SK-N-SH (cell line): Measurements from ENCODE around the gene IAPP. TPM values are rescaled to one million over a fixed set of nuclear protein-coding genes. Genes with fewer than 3 reads are reported as not detected.
"Not testable (repeated sequence)": the region's sequence is repeated elsewhere in the genome, so short reads cannot be mapped to it uniquely, and the experiment has no call there.

ENCODE experiments used
- CTCF ChIA-PET: fragments of 300-600, 350-600 bp; formaldehyde crosslinking; extraction: SDS; loops from one replicate; lab custom pipeline; 2021; lab: Yijun Ruan, JAX
- POLR2A ChIA-PET: fragments of 350-600 bp; sonication (Branson Sonifier 250); formaldehyde crosslinking; extraction: SDS; loops from one replicate; lab custom pipeline; 2020; ENCODE audit warnings: antibody characterized with exemption, inconsistent platforms; lab: Yijun Ruan, JAX
- DNase-seq: peaks from one replicate; pipeline ENCODE4 v3.0.0; 2012
- H2AFZ ChIP-seq: fragments of 200-600 bp; sonication (generic); 2 replicates; pipeline ENCODE4 v1.8.1; 2016; ENCODE audit warnings: antibody characterized with exemption, mild to moderate bottlenecking, low read depth
- H3F3A ChIP-seq: fragments of 200-600 bp; sonication (generic); replicated peaks from 2 replicates; pipeline ENCODE3; 2016; ENCODE audit warnings: antibody characterized with exemption, mild to moderate bottlenecking; ENCODE audit not compliant: insufficient read depth
- H3K27ac ChIP-seq, 2 experiments: fragments of 200-500 bp in 1 of 2; fragments of 200-600 bp in 1 of 2; sonication (Bioruptor generic) in 1 of 2; sonication (generic), shearing (Covaris generic) in 1 of 2; 2 replicates each; pipeline versions ENCODE4 v1.5.1 to v1.6.1; 2014 to 2016; ENCODE audit warnings: low read depth in 2 of 2, inconsistent platforms in 1 of 2, low read length in 1 of 2, mild to moderate bottlenecking in 1 of 2, mixed read lengths in 1 of 2
- H3K27me3 ChIP-seq: fragments of 200-600 bp; sonication (generic), shearing (Covaris generic); 2 replicates; pipeline ENCODE4 v1.6.1; 2016; ENCODE audit warnings: mixed run types; ENCODE audit not compliant: insufficient read depth
- H3K36me3 ChIP-seq, 2 experiments: fragments of 200-500 bp in 1 of 2; fragments of 200-600 bp in 1 of 2; sonication (Bioruptor generic) in 1 of 2; sonication (generic) in 1 of 2; replicated peaks in 1 of 2; 2 replicates each; pipeline versions ENCODE3 to v1.5.1; 2014 to 2016; ENCODE audit warnings: low read length in 1 of 2, mild to moderate bottlenecking in 1 of 2; ENCODE audit not compliant: insufficient read depth in 2 of 2, control insufficient read depth in 1 of 2
- H3K4me1 ChIP-seq, 2 experiments: fragments of 200-500 bp in 1 of 2; fragments of 200-600 bp in 1 of 2; sonication (Bioruptor generic) in 1 of 2; sonication (generic), shearing (Covaris generic) in 1 of 2; 2 replicates each; pipeline versions ENCODE4 v1.5.1 to v1.6.1; 2014 to 2016; ENCODE audit warnings: low read depth in 1 of 2, low read length in 1 of 2, mixed run types in 1 of 2; ENCODE audit not compliant: insufficient read depth in 2 of 2, control insufficient read depth in 1 of 2
- H3K4me2 ChIP-seq: fragments of 200-600 bp; sonication (generic), shearing (Covaris generic); 2 replicates; pipeline ENCODE4 v1.6.1; 2017; ENCODE audit warnings: mixed run types
- H3K4me3 ChIP-seq, 2 experiments: fragments of 200-500 bp in 1 of 2; fragments of 200-600 bp in 1 of 2; sonication (Bioruptor generic) in 1 of 2; sonication (generic), shearing (Covaris generic) in 1 of 2; 2 replicates each; pipeline versions ENCODE4 v1.5.1 to v1.8.1; 2014 to 2016; ENCODE audit warnings: low read depth in 2 of 2, inconsistent platforms in 1 of 2, low read length in 1 of 2, mild to moderate bottlenecking in 1 of 2, mixed read lengths in 1 of 2, moderate library complexity in 1 of 2
- H3K79me2 ChIP-seq: fragments of 200-600 bp; sonication (generic); 2 replicates; pipeline ENCODE4 v1.8.1; 2017; ENCODE audit warnings: mild to moderate bottlenecking; ENCODE audit not compliant: insufficient read depth
- H3K9ac ChIP-seq: fragments of 200-600 bp; sonication (generic); 2 replicates; pipeline ENCODE4 v1.6.1; 2017; ENCODE audit warnings: mixed run types
- H3K9me2 ChIP-seq: fragments of 200-600 bp; sonication (generic); 2 replicates; pipeline ENCODE4 v1.6.1; 2017; ENCODE audit warnings: mixed run types
- H3K9me3 ChIP-seq: fragments of 200-600 bp; sonication (generic); 2 replicates; pipeline ENCODE4 v1.6.1; 2017; ENCODE audit warnings: mixed run types, mild to moderate bottlenecking, moderate library complexity
- H4K20me1 ChIP-seq: fragments of 200-600 bp; sonication (generic); 2 replicates; pipeline ENCODE4 v1.6.1; 2017; ENCODE audit warnings: mild to moderate bottlenecking, mixed run types; ENCODE audit not compliant: insufficient read depth
- CHD2 ChIP-seq: fragments of 150-350 bp; IDR thresholded peaks from 2 replicates; pipeline ENCODE4 v1.6.1; 2018; ENCODE audit warnings: low read length; ENCODE audit not compliant: partially characterized antibody
- CTCF ChIP-seq: fragments of 200-600 bp; sonication (generic); IDR thresholded peaks from 2 replicates; pipeline ENCODE4 v1.6.1; 2017; ENCODE audit warnings: antibody characterized with exemption, mild to moderate bottlenecking, moderate library complexity
- MEF2A ChIP-seq: IDR thresholded peaks from 2 replicates; pipeline ENCODE4 v1.4.0; 2012; ENCODE audit warnings: low read depth, borderline replicate concordance
- RAD21 ChIP-seq: IDR thresholded peaks from 2 replicates; pipeline ENCODE4 v1.6.1; 2012; ENCODE audit warnings: mild to moderate bottlenecking, low read length
- RCOR1 ChIP-seq: fragments of 150-350 bp; IDR thresholded peaks from 2 replicates; pipeline ENCODE4 v1.6.1; 2017; ENCODE audit warnings: antibody characterized with exemption, low read length
- TCF12 ChIP-seq: IDR thresholded peaks from 2 replicates; pipeline ENCODE4 v1.4.0; 2012
- YY1 ChIP-seq: IDR thresholded peaks from 2 replicates; pipeline ENCODE4 v1.4.0; 2012; ENCODE audit warnings: low read depth, mild to moderate bottlenecking
- WGBS: methylation state at CpG from one replicate; pipeline ENCODE4 v1.1.6; 2017; ENCODE audit warnings: low lambda C conversion rate; 5-methylcytosine and 5-hydroxymethylcytosine counted together
- polyA plus RNA-seq, 3 experiments: library from polyadenylated mRNA; depleted of rRNA; stranded (reverse); fragments of >200 nt; gene quantifications; 2 replicates each; pipeline ENCODE4 v1.2.3, GENCODE V29; 2012

The IAPP gene
- polyA plus RNA-seq, 1 of the 3 experiments (the other 2 are of a cell fraction) = not detected

DNA sequence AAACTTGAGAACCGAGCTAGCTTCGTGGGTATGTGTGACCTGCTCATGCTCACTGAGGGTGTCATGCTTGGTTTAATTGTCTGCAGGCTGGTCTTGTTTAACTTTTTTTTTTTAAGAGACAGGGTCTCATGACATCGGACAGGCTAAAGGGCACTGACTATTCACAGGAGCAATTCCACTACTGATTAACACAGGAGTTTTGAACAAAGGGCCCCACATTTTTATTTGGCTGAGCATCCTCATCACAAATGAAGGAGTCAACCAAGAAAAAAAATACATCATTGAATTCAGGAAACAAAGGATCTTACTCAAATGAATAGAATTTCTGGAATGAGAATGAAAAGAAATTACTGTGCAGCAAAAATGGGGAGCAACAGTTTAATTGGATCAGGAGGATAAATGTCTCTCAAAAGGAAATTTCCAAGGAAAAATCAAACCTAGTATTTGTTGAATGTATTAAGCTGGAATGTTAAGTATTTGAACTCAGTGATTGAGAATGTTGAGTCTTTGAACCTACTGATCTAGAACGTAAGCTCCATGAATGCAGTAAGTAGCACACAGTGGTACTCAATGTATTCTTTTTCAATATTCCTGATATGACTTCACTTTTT lies 43.9 kb downstream of the IAPP start:
- H3K4me1 ChIP-seq = no peaks in the 10 kb centered on the region; a peak in 1 of 4 replicates
- peak overlapping the region in 1 of 2 experiments; percentile 13; a peak in 1 of 4 replicates for H3K27ac ChIP-seq
- 29% methylated on average over 4 of the region's 4 CpGs for WGBS
- no peak overlapping the region for H3K4me3 ChIP-seq
- peak overlapping the region; percentile 43; the same call in 1 of the 2 replicates for H3K4me2 ChIP-seq
- no peaks in the 10 kb centered on the region for H4K20me1 ChIP-seq
- ChIA-PET CTCF (no interaction called here), POLR2A (no interaction called here)
- peaks cover 12% of the 10 kb centered on the region for H3F3A ChIP-seq
- H3K9me2 ChIP-seq = no peaks in the 10 kb centered on the region
- no peaks in the 10 kb centered on the region for H3K79me2 ChIP-seq
- no peak overlapping the region for H3K9ac ChIP-seq
- DNase-seq = no peak
- TF ChIP-seq RCOR1 (no peak), TCF12 (no peak), YY1 (no peak), CHD2 (no peak), RAD21 (no peak), CTCF (no peak), MEF2A (no peak)
- no peaks in the 10 kb centered on the region for H3K36me3 ChIP-seq
- H3K9me3 ChIP-seq = no peaks in the 10 kb centered on the region
- H2AFZ ChIP-seq = 0 out of 2 replicates have a peak overlapping the region, but pooled peaks have one; percentile 37
- no peaks in the 10 kb centered on the region for H3K27me3 ChIP-seq

DNA sequence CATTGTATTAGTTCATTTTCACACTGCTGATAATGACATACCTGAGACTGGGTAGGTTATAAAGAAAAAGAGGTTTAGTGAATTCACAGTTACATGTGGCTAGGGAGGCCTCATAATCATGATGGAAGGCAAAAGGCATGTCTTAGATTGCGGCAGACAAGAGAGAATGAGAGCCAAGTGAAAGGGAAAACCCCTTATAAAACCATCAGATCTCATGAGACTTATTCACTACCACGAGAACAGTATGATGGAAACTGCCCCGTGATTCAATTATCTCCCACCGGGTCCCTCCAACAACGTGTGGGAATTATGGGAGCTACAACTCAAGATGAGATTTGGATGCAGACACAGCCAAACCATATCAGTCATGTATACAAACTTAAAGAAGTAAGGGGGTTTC lies 45.7 kb downstream of the IAPP start:
- H3K36me3 ChIP-seq, H2AFZ ChIP-seq, H3K27me3 ChIP-seq, H3K9me3 ChIP-seq, H4K20me1 ChIP-seq, CTCF ChIA-PET, H3K9ac ChIP-seq, H3K4me2 ChIP-seq, H3K4me3 ChIP-seq, H3K79me2 ChIP-seq, H3K27ac ChIP-seq, H3K9me2 ChIP-seq, H3K4me1 ChIP-seq, DNase-seq: not testable (repeated sequence)
- peaks cover 12% of the 10 kb centered on the region for H3F3A ChIP-seq
- POLR2A ChIA-PET = interaction anchor here (1.2 kb wide), 1 partner anchor 20 kb away, joined by 3 read pairs; no protein-coding TSS in a partner anchor
- 32% methylated on average over 5 of the region's 5 CpGs for WGBS

GRCh38 chr12:21419009-21419699 lies 46.5 kb downstream of the IAPP start:
- H3K9me2 ChIP-seq, H3K4me3 ChIP-seq, H3K79me2 ChIP-seq, H3K36me3 ChIP-seq, CTCF ChIA-PET, H3K27me3 ChIP-seq, H2AFZ ChIP-seq, H3K27ac ChIP-seq, H3K9me3 ChIP-seq, H3K9ac ChIP-seq, H4K20me1 ChIP-seq, H3K4me1 ChIP-seq, DNase-seq, H3K4me2 ChIP-seq: not testable (repeated sequence)
- H3F3A ChIP-seq = peaks cover 12% of the 10 kb centered on the region
- POLR2A ChIA-PET = interaction anchor here (1.2 kb wide), 1 partner anchor 19 kb away, joined by 3 read pairs; no protein-coding TSS in a partner anchor
- WGBS = 61% methylated on average over 26 of the region's 30 CpGs
